SU-DHL-6 (cell line): ENCODE results near the gene RBM19.

Source experiments
- EZH2phosphoT487 ChIP-seq: fragments of 200-600 bp; sonication (generic), shearing (Covaris generic); conservative IDR thresholded peaks from 2 replicates; pipeline ENCODE4 v1.6.1; 2018; ENCODE audit warnings: mild to moderate bottlenecking, antibody characterized with exemption, low read length, moderate library complexity, mixed read lengths
- TF ChIP-seq, protein P1 (sequence below): fragments of 200-600 bp; sonication (generic); IDR thresholded peaks from one replicate; pipeline ENCODE4 v1.5.1; 2017; ENCODE audit warnings: antibody characterized with exemption, mild to moderate bottlenecking, low read length, moderate library complexity; ENCODE audit not compliant: insufficient read depth, poor library complexity, severe bottlenecking

DNA sequence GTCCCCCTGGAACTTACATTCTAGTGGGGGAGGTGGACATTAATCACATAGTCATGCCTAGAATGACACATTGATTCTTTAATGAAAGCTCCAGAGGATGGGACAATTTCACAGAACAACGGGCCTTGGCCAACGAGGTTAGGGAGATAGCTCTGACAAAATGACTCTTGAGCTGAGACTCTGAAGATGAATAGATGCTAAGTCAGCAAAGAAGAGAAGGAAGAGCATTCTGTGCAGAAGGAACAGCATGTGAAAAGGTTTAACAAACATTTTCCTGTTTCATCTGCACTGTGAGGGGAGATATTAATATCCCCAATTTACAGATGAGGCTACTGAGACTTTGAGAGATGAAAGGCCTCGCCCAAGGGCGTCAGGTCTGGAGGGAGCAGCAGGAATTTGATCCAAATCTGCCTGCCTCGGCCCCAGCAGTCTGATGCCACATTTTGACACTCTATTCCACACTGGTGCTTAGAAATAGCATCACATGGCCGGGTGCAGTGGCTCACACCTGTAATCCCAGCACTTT is 193.6 kb downstream of the RBM19 start:
- TF ChIP-seq, protein P1, sequence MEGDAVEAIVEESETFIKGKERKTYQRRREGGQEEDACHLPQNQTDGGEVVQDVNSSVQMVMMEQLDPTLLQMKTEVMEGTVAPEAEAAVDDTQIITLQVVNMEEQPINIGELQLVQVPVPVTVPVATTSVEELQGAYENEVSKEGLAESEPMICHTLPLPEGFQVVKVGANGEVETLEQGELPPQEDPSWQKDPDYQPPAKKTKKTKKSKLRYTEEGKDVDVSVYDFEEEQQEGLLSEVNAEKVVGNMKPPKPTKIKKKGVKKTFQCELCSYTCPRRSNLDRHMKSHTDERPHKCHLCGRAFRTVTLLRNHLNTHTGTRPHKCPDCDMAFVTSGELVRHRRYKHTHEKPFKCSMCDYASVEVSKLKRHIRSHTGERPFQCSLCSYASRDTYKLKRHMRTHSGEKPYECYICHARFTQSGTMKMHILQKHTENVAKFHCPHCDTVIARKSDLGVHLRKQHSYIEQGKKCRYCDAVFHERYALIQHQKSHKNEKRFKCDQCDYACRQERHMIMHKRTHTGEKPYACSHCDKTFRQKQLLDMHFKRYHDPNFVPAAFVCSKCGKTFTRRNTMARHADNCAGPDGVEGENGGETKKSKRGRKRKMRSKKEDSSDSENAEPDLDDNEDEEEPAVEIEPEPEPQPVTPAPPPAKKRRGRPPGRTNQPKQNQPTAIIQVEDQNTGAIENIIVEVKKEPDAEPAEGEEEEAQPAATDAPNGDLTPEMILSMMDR, result no peak
- no peak for TF ChIP-seq EZH2phosphoT487
